Naive thymus-derived CD4-positive, alpha-beta T cell (primary cell): ENCODE data around the gene GRIA1. TPM values are rescaled to one million over a fixed set of nuclear protein-coding genes. Genes with fewer than 3 reads are reported as not detected.

Experiments
- ATAC-seq: fragments of 150-1000 bp; cut with Tn5 transposase; 2 replicates; pipeline ENCODE4 v1.10.0; 2021; ENCODE audit warnings: mild to moderate bottlenecking, moderate library complexity
- CTCF ChIA-PET: fragments of 350-600 bp; sonication (Branson Sonifier 250); formaldehyde crosslinking; loops from one replicate; lab custom pipeline; 2021; ENCODE audit warnings: antibody characterized with exemption; lab: Charles Lee
- POLR2A ChIA-PET: fragments of 350-600 bp; sonication (Branson Sonifier 250); formaldehyde crosslinking; loops from one replicate; lab custom pipeline; 2021; ENCODE audit warnings: antibody characterized with exemption, inconsistent platforms; lab: Charles Lee
- DNase-seq, 9 donors: peaks; one replicate each; pipeline versions ENCODE4 v3.0.0 to v3.0.0-alpha.2; 2020 to 2022; ENCODE audit warnings: mixed read lengths in 1 of 9
- H3K27ac ChIP-seq: one replicate; pipeline ENCODE4 v1.7.0; 2013; ENCODE audit warnings: mild to moderate bottlenecking, low read depth, low read length, moderate library complexity
- H3K27me3 ChIP-seq, 2 donors: one replicate each; pipeline ENCODE4 v1.7.0; 2013; ENCODE audit warnings: low read length in 2 of 2, mild to moderate bottlenecking in 2 of 2, moderate library complexity in 2 of 2; ENCODE audit not compliant: control insufficient read depth in 2 of 2, insufficient read depth in 2 of 2
- H3K36me3 ChIP-seq, 3 experiments: 1 replicate in 2 of 3; 2 replicates in 1 of 3; pipeline ENCODE4 v1.7.0; 2013; ENCODE audit warnings: low read length in 3 of 3, mild to moderate bottlenecking in 3 of 3, moderate library complexity in 1 of 3; ENCODE audit not compliant: insufficient read depth in 3 of 3, control insufficient read depth in 2 of 3
- H3K4me1 ChIP-seq, 2 donors: one replicate each; pipeline ENCODE4 v1.7.0; 2013; ENCODE audit warnings: low read length in 2 of 2, mild to moderate bottlenecking in 2 of 2, moderate library complexity in 1 of 2; ENCODE audit not compliant: control insufficient read depth in 2 of 2, insufficient read depth in 2 of 2
- H3K4me3 ChIP-seq: 2 replicates; pipeline ENCODE4 v1.7.0; 2013; ENCODE audit warnings: mild to moderate bottlenecking, low read length
- H3K9me3 ChIP-seq, 3 experiments: 1 replicate in 2 of 3; 2 replicates in 1 of 3; pipeline ENCODE4 v1.7.0; 2013; ENCODE audit warnings: low read length in 3 of 3; ENCODE audit not compliant: control insufficient read depth in 2 of 3
- H3K27ac Mint-ChIP-seq, 9 donors: one replicate each; pipeline ENCODE4 v1.8.0; 2020 to 2022; ENCODE audit warnings: mixed read lengths in 9 of 9, mild to moderate bottlenecking in 8 of 9, moderate library complexity in 5 of 9, inconsistent platforms in 2 of 9
- H3K27me3 Mint-ChIP-seq, 5 donors: one replicate each; pipeline ENCODE4 v1.8.0; 2021 to 2022; ENCODE audit warnings: mixed read lengths in 5 of 5, mild to moderate bottlenecking in 1 of 5
- H3K36me3 Mint-ChIP-seq, 5 donors: one replicate each; pipeline ENCODE4 v1.8.0; 2020 to 2022; ENCODE audit warnings: mixed read lengths in 5 of 5, mild to moderate bottlenecking in 3 of 5, inconsistent platforms in 1 of 5
- H3K4me1 Mint-ChIP-seq, 7 donors: one replicate each; pipeline ENCODE4 v1.8.0; 2020 to 2022; ENCODE audit warnings: mixed read lengths in 7 of 7, mild to moderate bottlenecking in 3 of 7, inconsistent platforms in 1 of 7
- H3K4me3 Mint-ChIP-seq, 10 donors: one replicate each; pipeline ENCODE4 v1.8.0; 2020 to 2022; ENCODE audit warnings: mild to moderate bottlenecking in 10 of 10, mixed read lengths in 10 of 10, moderate library complexity in 6 of 10, inconsistent platforms in 2 of 10
- H3K9me3 Mint-ChIP-seq, 11 donors: one replicate each; pipeline ENCODE4 v1.8.0; 2020 to 2022; ENCODE audit warnings: mixed read lengths in 11 of 11, mild to moderate bottlenecking in 4 of 11, inconsistent platforms in 1 of 11, moderate library complexity in 1 of 11
- intact Hi-C, 2 donors: fragments of 100-400 bp; cut with micrococcal nuclease; formaldehyde crosslinking; loops; one replicate each; pipeline ENCODE4 v1.15.1; 2023
- polyA plus RNA-seq, 2 donors: library from polyadenylated mRNA; unstranded; fragments of 300-500 nt; fragmentation: Illumina TruSeq; gene quantifications; one replicate each; pipeline ENCODE4 v1.2.3, GENCODE V29; 2021
- total RNA-seq, 6 experiments: library from RNA in 5 of 6; stranded (reverse) in 5 of 6; gene quantifications; 1 replicate in 5 of 6; 2 replicates in 1 of 6; pipeline ENCODE4 v1.2.3 and lab custom pipeline; 2021 to 2026

GRIA1 gene
- total and polyA plus RNA-seq, 7 experiments from 2014 or later, result not detected

- Mint-ChIP-seq H3K27ac (no peak overlapping the region), H3K4me1 (peaks cover 4 to 14% (median 9%) of the 10 kb centered on the region in 7 donors), H3K4me3 (peak overlapping the region in 9 of 10 donors; percentile 26 to 74 (median 54)), H3K9me3 (peaks cover 0 to 3% (median 0%) of the 10 kb centered on the region in 11 donors), H3K27me3 (no peaks in the 10 kb centered on the region), H3K36me3 (no peaks in the 10 kb centered on the region)
- no peak overlapping the region for H3K4me3 ChIP-seq
- no peak overlapping the region for H3K27ac ChIP-seq
- no peaks in the 10 kb centered on the region for H3K9me3 ChIP-seq
- ChIA-PET POLR2A (no interaction called here), CTCF (no interaction called here)
- H3K36me3 ChIP-seq, result no peaks in the 10 kb centered on the region
- intact Hi-C loops, result no loop called here
- H3K4me1 ChIP-seq, result peaks cover 0 to 4% of the 10 kb centered on the region in 2 donors
- ATAC-seq, result no peak
- no peak for DNase-seq
- H3K27me3 ChIP-seq, result no peaks in the 10 kb centered on the region
Measured at GRCh38 chr5:153555420-153556114, 65.1 kb downstream of the GRIA1 start.

GRCh38 chr5:153558957-153559356 lies 68.5 kb downstream of the GRIA1 start:
- ChIA-PET POLR2A (no interaction called here), CTCF (no interaction called here)
- ATAC-seq (no peak), DNase-seq (no peak)
- peaks cover 0 to 7% (median 2%) of the 10 kb centered on the region in 11 donors for H3K9me3 Mint-ChIP-seq
- Histone ChIP-seq H3K27ac (no peak overlapping the region), H3K9me3 (no peaks in the 10 kb centered on the region), H3K36me3 (no peaks in the 10 kb centered on the region), H3K4me1 (peaks cover 0 to 4% of the 10 kb centered on the region in 2 donors), H3K27me3 (no peaks in the 10 kb centered on the region), H3K4me3 (no peak overlapping the region)
- no peak overlapping the region for H3K4me3 Mint-ChIP-seq
- intact Hi-C loops, result no loop called here
- peaks cover 5 to 14% (median 9%) of the 10 kb centered on the region in 7 donors for H3K4me1 Mint-ChIP-seq
- H3K27ac Mint-ChIP-seq, result no peak overlapping the region
- no peaks in the 10 kb centered on the region for H3K36me3 Mint-ChIP-seq
- peaks cover 0 to 6% (median 0%) of the 10 kb centered on the region in 5 donors for H3K27me3 Mint-ChIP-seq

GRCh38 chr5:153559926-153560325 lies 69.5 kb downstream of the GRIA1 start:
- no peak overlapping the region for H3K4me3 Mint-ChIP-seq
- peaks cover 5 to 14% (median 9%) of the 10 kb centered on the region in 7 donors for H3K4me1 Mint-ChIP-seq
- no peak for DNase-seq
- H3K36me3 Mint-ChIP-seq, result no peaks in the 10 kb centered on the region
- no peak for ATAC-seq
- H3K36me3 ChIP-seq, result no peaks in the 10 kb centered on the region
- CTCF ChIA-PET, result no interaction called here
- no peaks in the 10 kb centered on the region for H3K9me3 ChIP-seq
- peaks cover 0 to 4% of the 10 kb centered on the region in 2 donors for H3K4me1 ChIP-seq
- intact Hi-C loops, result no loop called here
- no peak overlapping the region for H3K4me3 ChIP-seq
- POLR2A ChIA-PET, result no interaction called here
- H3K27me3 ChIP-seq, result no peaks in the 10 kb centered on the region
- no peak overlapping the region for H3K27ac Mint-ChIP-seq
- H3K27me3 Mint-ChIP-seq, result peaks cover 0 to 6% (median 0%) of the 10 kb centered on the region in 5 donors
- H3K27ac ChIP-seq, result no peak overlapping the region
- H3K9me3 Mint-ChIP-seq, result peaks cover 0 to 7% (median 2%) of the 10 kb centered on the region in 11 donors

- Histone ChIP-seq H3K36me3 (no peaks in the 10 kb centered on the region), H3K9me3 (no peaks in the 10 kb centered on the region), H3K4me3 (no peak overlapping the region), H3K27me3 (no peaks in the 10 kb centered on the region), H3K27ac (no peak overlapping the region), H3K4me1 (no peaks in the 10 kb centered on the region)
- CTCF ChIA-PET, result no interaction called here
- no peak for ATAC-seq
- intact Hi-C loops, result no loop called here
- DNase-seq, result no peak
- no peak overlapping the region for H3K4me3 Mint-ChIP-seq
- peaks cover 0 to 1% (median 0%) of the 10 kb centered on the region in 7 donors for H3K4me1 Mint-ChIP-seq
- H3K9me3 Mint-ChIP-seq, result peaks cover 0 to 11% (median 3%) of the 10 kb centered on the region in 11 donors
- POLR2A ChIA-PET, result no interaction called here
- no peak overlapping the region for H3K27ac Mint-ChIP-seq
- H3K27me3 Mint-ChIP-seq, result peaks cover 0 to 6% (median 0%) of the 10 kb centered on the region in 5 donors
- no peaks in the 10 kb centered on the region for H3K36me3 Mint-ChIP-seq
Measured at GRCh38 chr5:153562189-153562588, 71.7 kb downstream of the GRIA1 start.

- Mint-ChIP-seq H3K9me3 (peaks cover 0 to 12% (median 5%) of the 10 kb centered on the region in 11 donors), H3K4me3 (no peak overlapping the region)
Measured at GRCh38 chr5:153565822-153566221, 75.4 kb downstream of the GRIA1 start.

GRCh38 chr5:153569036-153569435 lies 78.6 kb downstream of the GRIA1 start:
- CTCF ChIA-PET, result no interaction called here
- Histone ChIP-seq H3K4me1 (no peaks in the 10 kb centered on the region), H3K27me3 (no peaks in the 10 kb centered on the region), H3K9me3 (no peaks in the 10 kb centered on the region), H3K27ac (no peak overlapping the region), H3K4me3 (no peak overlapping the region), H3K36me3 (no peaks in the 10 kb centered on the region)
- no peaks in the 10 kb centered on the region for H3K4me1 Mint-ChIP-seq
- DNase-seq (no peak), ATAC-seq (no peak)
- no peak overlapping the region for H3K27ac Mint-ChIP-seq
- POLR2A ChIA-PET, result no interaction called here
- H3K27me3 Mint-ChIP-seq, result no peaks in the 10 kb centered on the region
- H3K36me3 Mint-ChIP-seq, result no peaks in the 10 kb centered on the region
- intact Hi-C loops, result no loop called here
- peaks cover 0 to 8% (median 3%) of the 10 kb centered on the region in 11 donors for H3K9me3 Mint-ChIP-seq
- no peak overlapping the region for H3K4me3 Mint-ChIP-seq

More at GRCh38 chr5:153565822-153566221, 75.4 kb downstream of the GRIA1 start:
- Histone ChIP-seq H3K27me3 (no peaks in the 10 kb centered on the region), H3K4me1 (no peaks in the 10 kb centered on the region), H3K9me3 (no peaks in the 10 kb centered on the region), H3K4me3 (no peak overlapping the region), H3K36me3 (no peaks in the 10 kb centered on the region), H3K27ac (no peak overlapping the region)
- H3K27ac Mint-ChIP-seq, result no peak overlapping the region
- DNase-seq, result no peak
- intact Hi-C loops, result no loop called here
- CTCF ChIA-PET, result no interaction called here
- no peaks in the 10 kb centered on the region for H3K36me3 Mint-ChIP-seq
- peaks cover 0 to 1% (median 0%) of the 10 kb centered on the region in 7 donors for H3K4me1 Mint-ChIP-seq
- H3K27me3 Mint-ChIP-seq, result peaks cover 0 to 6% (median 0%) of the 10 kb centered on the region in 5 donors
- POLR2A ChIA-PET, result no interaction called here
- no peak for ATAC-seq

GRCh38 chr5:153571162-153571561 lies 80.7 kb downstream of the GRIA1 start:
- Histone ChIP-seq H3K9me3 (no peaks in the 10 kb centered on the region), H3K36me3 (no peaks in the 10 kb centered on the region), H3K4me3 (no peak overlapping the region), H3K27me3 (no peaks in the 10 kb centered on the region), H3K27ac (no peak overlapping the region), H3K4me1 (no peaks in the 10 kb centered on the region)
- H3K27me3 Mint-ChIP-seq, result no peaks in the 10 kb centered on the region
- no peaks in the 10 kb centered on the region for H3K4me1 Mint-ChIP-seq
- DNase-seq (no peak), ATAC-seq (no peak)
- peaks cover 0 to 8% (median 3%) of the 10 kb centered on the region in 11 donors for H3K9me3 Mint-ChIP-seq
- no peak overlapping the region for H3K27ac Mint-ChIP-seq
- H3K4me3 Mint-ChIP-seq, result no peak overlapping the region
- intact Hi-C loops, result no loop called here
- no peaks in the 10 kb centered on the region for H3K36me3 Mint-ChIP-seq
- POLR2A ChIA-PET, result no interaction called here
- CTCF ChIA-PET, result no interaction called here
